Esophagus squamous epithelium (tissue), 5 donors: Measurements from ENCODE around the gene MMS19. TPM values are rescaled to one million over a fixed set of nuclear protein-coding genes. Genes with fewer than 3 reads are reported as not detected.
"Not testable (repeated sequence)": the region's sequence is repeated elsewhere in the genome, so short reads cannot be mapped to it uniquely, and the experiment has no call there.

Source experiments
- DNase-seq: peaks from one replicate; lab custom pipeline; 2025; lab: John Stamatoyannopoulos, UW
- H3K27ac ChIP-seq, 4 donors: fragments of 200-600 bp; sonication (generic); one replicate each; pipeline ENCODE4 v1.5.1; 2016 to 2019; ENCODE audit warnings: mild to moderate bottlenecking in 1 of 4
- H3K27me3 ChIP-seq, 4 donors: fragments of 200-600 bp; sonication (generic); 1 replicate in 3 of 4; 2 replicates in 1 of 4; pipeline versions ENCODE4 v1.5.1 to v1.6.0; 2017 to 2021; ENCODE audit warnings: antibody characterized with exemption in 1 of 4
- H3K36me3 ChIP-seq, 3 donors: fragments of 200-600 bp; sonication (generic); one replicate each; pipeline ENCODE4 v1.5.1; 2016 to 2019
- H3K4me1 ChIP-seq, 3 donors: fragments of 200-600 bp; sonication (generic); one replicate each; pipeline ENCODE4 v1.5.1; 2017 to 2019
- H3K4me3 ChIP-seq, 4 donors: fragments of 200-600 bp; sonication (generic); 1 replicate in 3 of 4; 2 replicates in 1 of 4; pipeline ENCODE4 v1.5.1; 2016 to 2019; ENCODE audit warnings: mild to moderate bottlenecking in 2 of 4, moderate library complexity in 1 of 4
- H3K9me3 ChIP-seq, 3 donors: fragments of 200-600 bp; sonication (generic); one replicate each; pipeline ENCODE4 v1.5.1; 2016 to 2019
- POLR2A ChIP-seq, 4 donors: fragments of 450-650 bp; IDR thresholded peaks; one replicate each; pipeline ENCODE4 v1.6.1; 2017; ENCODE audit warnings: antibody characterized with exemption in 4 of 4, mild to moderate bottlenecking in 4 of 4, moderate library complexity in 3 of 4
- WGBS, 2 donors: methylation state at CpG; one replicate each; pipeline ENCODE4 v1.1.5; 2018; 5-methylcytosine and 5-hydroxymethylcytosine counted together
- intact Hi-C: fragments of 100-400 bp; cut with DNase I; formaldehyde crosslinking; loops from one replicate; pipeline ENCODE4 v1.15.0; 2022
- total RNA-seq, 4 donors: library from RNA; depleted of rRNA; stranded (reverse); fragments of >200 nt; gene quantifications; one replicate each; pipeline ENCODE4 v1.1.0, GENCODE V29; 2016
- TF ChIP-seq, protein P1 (sequence below), 6 experiments: fragments of 450-650 bp in 4 of 6; fragments of 200-600 bp in 2 of 6; sonication (generic) in 2 of 6; IDR thresholded peaks; one replicate each; pipeline ENCODE4 v1.5.1; 2016 to 2019; ENCODE audit warnings: antibody characterized with exemption in 6 of 6, mild to moderate bottlenecking in 4 of 6, moderate library complexity in 4 of 6
- donor health status: DM: yes; HTN: yes; CAD: no.

The MMS19 gene
- total RNA-seq, 4 donors from 2014 or later, result 57.7 to 93.3 (median 65.1) TPM

GRCh38 chr10:97475936-97476594, 22.2 kb downstream of the MMS19 start:
- TF ChIP-seq, protein P1, sequence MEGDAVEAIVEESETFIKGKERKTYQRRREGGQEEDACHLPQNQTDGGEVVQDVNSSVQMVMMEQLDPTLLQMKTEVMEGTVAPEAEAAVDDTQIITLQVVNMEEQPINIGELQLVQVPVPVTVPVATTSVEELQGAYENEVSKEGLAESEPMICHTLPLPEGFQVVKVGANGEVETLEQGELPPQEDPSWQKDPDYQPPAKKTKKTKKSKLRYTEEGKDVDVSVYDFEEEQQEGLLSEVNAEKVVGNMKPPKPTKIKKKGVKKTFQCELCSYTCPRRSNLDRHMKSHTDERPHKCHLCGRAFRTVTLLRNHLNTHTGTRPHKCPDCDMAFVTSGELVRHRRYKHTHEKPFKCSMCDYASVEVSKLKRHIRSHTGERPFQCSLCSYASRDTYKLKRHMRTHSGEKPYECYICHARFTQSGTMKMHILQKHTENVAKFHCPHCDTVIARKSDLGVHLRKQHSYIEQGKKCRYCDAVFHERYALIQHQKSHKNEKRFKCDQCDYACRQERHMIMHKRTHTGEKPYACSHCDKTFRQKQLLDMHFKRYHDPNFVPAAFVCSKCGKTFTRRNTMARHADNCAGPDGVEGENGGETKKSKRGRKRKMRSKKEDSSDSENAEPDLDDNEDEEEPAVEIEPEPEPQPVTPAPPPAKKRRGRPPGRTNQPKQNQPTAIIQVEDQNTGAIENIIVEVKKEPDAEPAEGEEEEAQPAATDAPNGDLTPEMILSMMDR (IDR thresholded peaks at IDR 0.05), result no peak
- TF ChIP-seq POLR2A (IDR thresholded peaks at IDR 0.05), result no peak
- no peak for DNase-seq
- intact Hi-C loops, result no loop called here

DNA sequence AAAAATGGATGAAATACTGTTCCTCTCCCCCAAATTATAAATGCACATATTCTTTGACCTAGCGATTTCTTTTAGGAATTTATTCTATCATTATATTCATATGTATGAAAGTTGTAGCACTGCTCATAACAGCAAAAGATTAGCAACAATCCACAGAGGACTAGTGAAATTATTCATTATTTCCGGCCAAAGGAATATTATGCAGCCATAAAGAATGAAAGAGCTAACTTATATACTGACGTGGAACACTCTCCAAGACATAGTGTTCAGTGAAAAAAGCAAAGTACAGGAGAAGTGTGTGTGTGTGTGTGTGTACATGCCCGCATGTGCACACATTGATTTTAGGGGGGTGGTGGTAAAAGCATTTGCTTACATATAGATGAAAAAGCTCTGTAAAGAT, 23.3 kb downstream of the MMS19 start:
- peaks cover 0 to 20% (median 2%) of the 10 kb centered on the region in 3 donors for H3K4me1 ChIP-seq
- DNase-seq, result no peak
- TF ChIP-seq POLR2A (IDR thresholded peaks at IDR 0.05), result no peak
- TF ChIP-seq, protein P1 (IDR thresholded peaks at IDR 0.05), result no peak
- no peak overlapping the region for H3K4me3 ChIP-seq
- no peaks in the 10 kb centered on the region for H3K9me3 ChIP-seq
- 97 to 98% methylated on average over 4 of the region's 4 CpGs for WGBS, 2 donors
- H3K27ac ChIP-seq, result no peak overlapping the region
- H3K36me3 ChIP-seq, result peaks cover 8 to 100% (median 54%) of the 10 kb centered on the region in 3 donors
- no peaks in the 10 kb centered on the region for H3K27me3 ChIP-seq
- intact Hi-C loops, result no loop called here

More at GRCh38 chr10:97475936-97476594, 22.2 kb downstream of the MMS19 start:
- Histone ChIP-seq H3K27ac (no peak overlapping the region), H3K4me3 (no peak overlapping the region), H3K4me1 (peaks cover 0 to 32% (median 2%) of the 10 kb centered on the region in 3 donors), H3K9me3 (no peaks in the 10 kb centered on the region), H3K27me3 (no peaks in the 10 kb centered on the region), H3K36me3 (peaks cover 9 to 100% (median 55%) of the 10 kb centered on the region in 3 donors)
- 67 to 72% methylated on average over 2 of the region's 2 CpGs for WGBS, 2 donors

- not testable (repeated sequence) for DNase-seq, H3K4me3 ChIP-seq, H3K27me3 ChIP-seq, H3K9me3 ChIP-seq
- WGBS, 2 donors, result 70 to 87% methylated on average over 5 to 10 of the region's 12 CpGs
- Histone ChIP-seq H3K4me1 (peaks cover 0 to 35% (median 5%) of the 10 kb centered on the region in 3 donors), H3K27ac (peak overlapping the region in 3 of 4 donors; percentile 7 to 38 (median 17)), H3K36me3 (peaks cover 39 to 100% (median 47%) of the 10 kb centered on the region in 3 donors)
- intact Hi-C loops, result loop anchor here (10.0 kb wide), 1 partner anchor 86 kb away; no protein-coding TSS in a partner anchor
These were observed 29.4 kb downstream of the MMS19 start for GRCh38 chr10:97468781-97469180.

GRCh38 chr10:97468162-97468561, 30.1 kb downstream of the MMS19 start:
- peaks cover 39 to 100% (median 47%) of the 10 kb centered on the region in 3 donors for H3K36me3 ChIP-seq
- no peaks in the 10 kb centered on the region for H3K27me3 ChIP-seq
- no peak for TF ChIP-seq POLR2A (IDR thresholded peaks at IDR 0.05)
- TF ChIP-seq, protein P1 (IDR thresholded peaks at IDR 0.05), result no peak
- 50 to 56% methylated on average over 3 of the region's 3 CpGs for WGBS, 2 donors
- H3K4me1 ChIP-seq, result peaks cover 0 to 40% (median 5%) of the 10 kb centered on the region in 3 donors
- H3K4me3 ChIP-seq, result no peak overlapping the region
- intact Hi-C loops, result loop anchor here (10.0 kb wide), 1 partner anchor 87 kb away; no protein-coding TSS in a partner anchor
- H3K9me3 ChIP-seq, result no peaks in the 10 kb centered on the region
- DNase-seq, result no peak
- peak overlapping the region in 2 of 4 donors; percentile 2 to 7 for H3K27ac ChIP-seq

DNA sequence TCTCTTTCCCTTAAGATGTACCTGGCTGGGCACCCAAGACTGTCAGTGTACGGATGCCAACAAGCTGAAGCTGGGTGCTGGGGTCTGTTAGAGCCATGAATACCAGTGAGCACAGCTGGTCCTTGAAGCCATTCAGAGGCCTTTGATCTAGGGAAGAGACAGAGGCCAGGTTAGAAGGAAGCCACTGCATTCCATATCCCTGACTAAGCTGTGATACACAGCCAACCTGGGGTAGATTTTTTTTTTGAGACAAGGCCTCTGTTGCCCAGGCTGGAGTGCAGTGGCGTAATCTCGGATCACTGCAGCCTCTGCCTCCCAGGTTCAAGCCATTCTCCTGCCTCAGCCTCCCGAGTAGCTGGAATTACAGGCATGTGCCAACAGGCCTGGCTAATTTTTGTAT, 31.5 kb downstream of the MMS19 start:
- Histone ChIP-seq H3K27me3 (no peaks in the 10 kb centered on the region), H3K4me1 (peaks cover 0 to 40% (median 5%) of the 10 kb centered on the region in 3 donors), H3K4me3 (no peak overlapping the region), H3K36me3 (peaks cover 44 to 100% (median 51%) of the 10 kb centered on the region in 3 donors), H3K9me3 (no peaks in the 10 kb centered on the region), H3K27ac (no peak overlapping the region)
- intact Hi-C loops, result loop anchor here (10.0 kb wide), 1 partner anchor 88 kb away; no protein-coding TSS in a partner anchor
- no peak for DNase-seq
- TF ChIP-seq, protein P1 (IDR thresholded peaks at IDR 0.05), result no peak
- no peak for TF ChIP-seq POLR2A (IDR thresholded peaks at IDR 0.05)
- WGBS, 2 donors, result 67 to 73% methylated on average over 1 to 4 of the region's 4 CpGs
